K562 (cell line): ENCODE results near the gene IRF9. TPM values are rescaled to one million over a fixed set of nuclear protein-coding genes. Genes with fewer than 3 reads are reported as not detected.

Experiments
- ATAC-seq: fragments of 200-7000 bp; cut with Tn5 transposase; 3 replicates; pipeline ENCODE4 v1.9.1; 2020; ENCODE audit warnings: moderate library complexity
- BruUV-seq: library from RNA; stranded (reverse); fragments of 400-500 nt; replicated peaks from 2 replicates; lab custom pipeline; 2021; lab: Mats Ljungman, UMichigan
- CTCF ChIA-PET: fragments of 300-600 bp; formaldehyde crosslinking; extraction: SDS; loops from one replicate; lab custom pipeline; 2021; ENCODE audit warnings: low intra/inter-chr PET ratio; lab: Yijun Ruan, JAX
- POLR2A ChIA-PET: fragments of 300-600, 350-650 bp; sonication (Branson Sonifier 250); formaldehyde crosslinking; extraction: SDS; loops from one replicate; lab custom pipeline; 2021; ENCODE audit warnings: antibody characterized with exemption, inconsistent platforms; lab: Yijun Ruan, JAX
- DNase-seq, 4 experiments: peaks; one replicate each; pipeline versions ENCODE4 v3.0.0 to v3.0.0-alpha.2; 2011 to 2018; ENCODE audit warnings: low spot score in 3 of 4, mixed read lengths in 3 of 4; ENCODE audit errors: extremely low read depth in 1 of 4
- FAIRE-seq: peaks from 2 replicates; lab custom pipeline; 2011; peaks lifted over from hg19 to GRCh38; lab: Jason Lieb, UNC
- H2AFZ ChIP-seq: 2 replicates; pipeline ENCODE4 v1.6.0; 2011; ENCODE audit warnings: low read depth, low read length, control low read depth, inconsistent platforms
- H3K27ac ChIP-seq: fragments of 200-600 bp; 3 replicates; pipeline ENCODE4 v1.8.0; 2011; ENCODE audit warnings: low read depth, mild to moderate bottlenecking, control low read depth, inconsistent platforms, low read length, moderate library complexity, mixed read lengths; ENCODE audit errors: extremely low read depth
- H3K27me3 ChIP-seq, 2 experiments: fragments of 300-600 bp in 1 of 2; 2 replicates in 1 of 2; 3 replicates in 1 of 2; pipeline versions ENCODE4 v1.6.0 to v1.8.0; 2011; ENCODE audit warnings: inconsistent platforms in 2 of 2, low read length in 2 of 2, mild to moderate bottlenecking in 1 of 2, mixed read lengths in 1 of 2, moderate library complexity in 1 of 2; ENCODE audit not compliant: control insufficient read depth in 2 of 2, insufficient read depth in 2 of 2
- H3K36me3 ChIP-seq: fragments of 300-600 bp; 3 replicates; pipeline ENCODE4 v1.8.0; 2011; ENCODE audit warnings: mild to moderate bottlenecking, low read length, inconsistent platforms; ENCODE audit not compliant: control insufficient read depth, insufficient read depth
- H3K4me1 ChIP-seq, 2 experiments: fragments of 200-600 bp in 1 of 2; replicated peaks in 1 of 2; 2 replicates in 1 of 2; 3 replicates in 1 of 2; pipeline versions ENCODE4 v1.5.1 to v1.8.0; 2011; ENCODE audit warnings: inconsistent platforms in 2 of 2, low read length in 2 of 2, mild to moderate bottlenecking in 1 of 2, mixed read lengths in 1 of 2, moderate library complexity in 1 of 2; ENCODE audit not compliant: control insufficient read depth in 2 of 2, insufficient read depth in 2 of 2
- H3K4me2 ChIP-seq: 2 replicates; pipeline ENCODE4 v1.6.1; 2011; ENCODE audit warnings: low read length, control low read depth, inconsistent platforms, mixed read lengths; ENCODE audit not compliant: insufficient read depth
- H3K4me3 ChIP-seq: fragments of 200-600 bp; sonication (generic), shearing (Covaris generic); 2 replicates; pipeline ENCODE4 v1.5.1; 2016; ENCODE audit warnings: control low read depth, inconsistent platforms
- H3K79me2 ChIP-seq: fragments of 200-600 bp; 3 replicates; pipeline ENCODE4 v1.8.0; 2011; ENCODE audit warnings: low read length, inconsistent platforms; ENCODE audit not compliant: control insufficient read depth, insufficient read depth
- H3K9ac ChIP-seq, 2 experiments: 2 replicates each; pipeline versions ENCODE4 v1.6.0 to v1.6.1; 2011; ENCODE audit warnings: low read depth in 2 of 2, low read length in 2 of 2, control low read depth in 1 of 2, inconsistent platforms in 1 of 2, mild to moderate bottlenecking in 1 of 2, mixed read lengths in 1 of 2; ENCODE audit not compliant: insufficient read depth in 1 of 2
- H3K9me1 ChIP-seq: one replicate; pipeline ENCODE4 v1.6.0; 2011; ENCODE audit warnings: inconsistent platforms, mild to moderate bottlenecking, low read length, moderate library complexity; ENCODE audit not compliant: control insufficient read depth, insufficient read depth
- H3K9me3 ChIP-seq: replicated peaks from 2 replicates; pipeline ENCODE4 v1.5.1; 2011; ENCODE audit warnings: low read depth, low read length, inconsistent platforms; ENCODE audit not compliant: control insufficient read depth, insufficient read depth
- H4K20me1 ChIP-seq: replicated peaks from 2 replicates; pipeline ENCODE4 v1.6.1; 2011; ENCODE audit warnings: low read length, inconsistent platforms, mixed read lengths; ENCODE audit not compliant: control insufficient read depth, insufficient read depth
- HDAC2 ChIP-seq: fragments of 450-650 bp; IDR thresholded peaks from 2 replicates; pipeline ENCODE4 v1.6.1; 2016; ENCODE audit warnings: mild to moderate bottlenecking
- KAT2B ChIP-seq: IDR thresholded peaks from one replicate; pipeline ENCODE4 v1.6.1; 2012; ENCODE audit warnings: low read depth, mild to moderate bottlenecking, control low read depth, inconsistent platforms, low read length, moderate library complexity
- KLF1 ChIP-seq: fragments of 450-650 bp; IDR thresholded peaks from 2 replicates; pipeline ENCODE4 v1.6.1; 2016; ENCODE audit warnings: missing genetic modification characterization, missing compliant biosample characterization
- PBX2 ChIP-seq, 2 experiments: IDR thresholded peaks in 1 of 2; conservative IDR thresholded peaks in 1 of 2; 2 replicates each; pipeline ENCODE4 v1.6.1; 2016; ENCODE audit warnings: low read depth in 2 of 2, mild to moderate bottlenecking in 1 of 2, missing compliant biosample characterization in 1 of 2, missing genetic modification characterization in 1 of 2, moderate library complexity in 1 of 2
- SMARCC2 ChIP-seq: fragments of 450-650 bp; IDR thresholded peaks from 2 replicates; pipeline ENCODE4 v1.6.1; 2017; ENCODE audit warnings: antibody characterized with exemption, moderate library complexity, mild to moderate bottlenecking, low read depth
- ZFP91 ChIP-seq: sonication (generic); formaldehyde crosslinking; IDR thresholded peaks from 2 replicates; pipeline ENCODE4 v1.8.0; 2022; ENCODE audit warnings: mild to moderate bottlenecking, missing genetic modification reagents
- ZKSCAN1 ChIP-seq: fragments of 150-350 bp; IDR thresholded peaks from 2 replicates; pipeline ENCODE4 v1.6.1; 2016; ENCODE audit warnings: low read depth, low read length
- ZNF140 ChIP-seq: fragments of 250-450 bp; sonication (Bioruptor Pico); IDR thresholded peaks from 2 replicates; pipeline ENCODE4 v1.8.0; 2021; ENCODE audit warnings: moderate library complexity, mild to moderate bottlenecking, inconsistent platforms
- ZNF253 ChIP-seq: fragments of 250-450 bp; sonication (Bioruptor Pico); conservative IDR thresholded peaks from 2 replicates; pipeline ENCODE4 v1.6.1; 2021; ENCODE audit warnings: mild to moderate bottlenecking
- ZNF277 ChIP-seq: fragments of 250-450 bp; sonication (Bioruptor Pico); IDR thresholded peaks from 2 replicates; pipeline ENCODE4 v1.8.0; 2022; ENCODE audit warnings: inconsistent platforms, mild to moderate bottlenecking, moderate library complexity, borderline replicate concordance
- ZNF280A ChIP-seq: fragments of 450-650 bp; IDR thresholded peaks from 2 replicates; pipeline ENCODE4 v1.6.1; 2018; ENCODE audit warnings: mild to moderate bottlenecking, low read depth; ENCODE audit not compliant: partially characterized antibody
- ZNF57 ChIP-seq: fragments of 450-650 bp; formaldehyde crosslinking; IDR thresholded peaks from 2 replicates; pipeline ENCODE4 v1.4.0; 2020; ENCODE audit warnings: mild to moderate bottlenecking, moderate library complexity
- WGBS: fragments of 100-300 bp; shearing (Covaris generic); methylation state at CpG from one replicate; pipeline ENCODE4 v1.1.6; 2016; ENCODE audit warnings: low coverage, mixed read lengths; ENCODE audit not compliant: insufficient coverage; ENCODE audit errors: missing lambda C conversion rate; 5-methylcytosine and 5-hydroxymethylcytosine counted together
- in situ Hi-C: fragments of 300-500 bp; cut with MboI; formaldehyde crosslinking; loops from 4 replicates; pipeline ENCODE4 v1.15.0; 2018; ENCODE audit warnings: inconsistent platforms, mixed read lengths
- intact Hi-C: fragments of 100-400 bp; cut with micrococcal nuclease; formaldehyde crosslinking; loops from 2 replicates; pipeline ENCODE4 v1.14.2; 2022
- polyA plus RNA-seq, 8 experiments: library from polyadenylated mRNA; depleted of rRNA in 4 of 8; stranded (reverse) in 5 of 8; unstranded in 3 of 8; fragments of >200 nt; fragmentation: Nextera tagmentation in 2 of 8; fragmentation: Illumina TruSeq in 1 of 8; extraction: Ambion mirVana in 2 of 8; extraction: Trizol in 1 of 8; gene quantifications; 2 replicates each; pipeline versions ENCODE4 v1.2.1 to v1.2.3, GENCODE V29; 2011 to 2014; ENCODE audit warnings: inconsistent platforms in 1 of 8, missing spikeins in 1 of 8
- total RNA-seq, 7 experiments: library from RNA; depleted of rRNA in 6 of 7; stranded (reverse); fragments of >200 nt in 6 of 7; fragmentation: Illumina TruSeq in 2 of 7; extraction: Trizol in 2 of 7; gene quantifications; 2 replicates each; pipeline versions ENCODE4 v1.2.1 to v1.2.3, GENCODE V29; 2011 to 2021; ENCODE audit warnings: low replicate concordance in 1 of 7

IRF9 gene
- total and polyA plus RNA-seq, 9 of the 15 experiments (the other 6 are each of a cell fraction or from before 2014, with no cell fraction given), result 0.79 to 14.8 (median 6.1) TPM

- H3K27ac ChIP-seq, result peak within 1 kb of the TSS; percentile 95
- CTCF ChIA-PET, result interaction anchor here (0.6 kb wide), 1 partner anchor 313 kb away, joined by 3 read pairs; no protein-coding TSS in a partner anchor
- H3K4me2 ChIP-seq, result peak within 1 kb of the TSS; percentile 94
- peak; percentile 91 for ATAC-seq
- intact Hi-C loops (loop anchor here (2.0 kb wide), 2 partner anchors 20 to 32 kb away; partner anchors contain the start of genes PCK2, PSME2 and RNF31), in situ Hi-C loops (no loop called here)
- BruUV-seq, result no TSS peak
- H3K9me1 ChIP-seq, result no peaks in the 10 kb centered on the region
- H3K4me1 ChIP-seq, result peaks cover 10% of the 10 kb centered on the region in 2 experiments; a peak in 4 of 5 replicates
- peaks cover 36% of the 10 kb centered on the region; the same call in 2 of the 3 replicates for H3K36me3 ChIP-seq
- no peaks in the 10 kb centered on the region for H4K20me1 ChIP-seq
- H3K9ac ChIP-seq, result peak within 1 kb of the TSS; percentile 89 to 97
- POLR2A ChIA-PET, result interaction anchor here (0.6 to 5.0 kb wide), 24 partner anchors 7 to 1891 kb away, joined by 3 to 38 read pairs (median 4); partner anchors contain the start of genes CHMP4A, DHRS1, EMC9 and NOP9
- WGBS, result under 1% methylated on average over 52 of the region's 65 CpGs
- H3K27me3 ChIP-seq, result no peaks in the 10 kb centered on the region
- FAIRE-seq, result peak; percentile 100
- peaks cover 18% of the 10 kb centered on the region for H3K79me2 ChIP-seq
- H2AFZ ChIP-seq, result peak within 1 kb of the TSS; percentile 98
- peak within 1 kb of the TSS; percentile 51 for H3K4me3 ChIP-seq
- H3K9me3 ChIP-seq, result no peaks in the 10 kb centered on the region
- peak; percentile 88 to 97 (median 93) for DNase-seq
- TF ChIP-seq KAT2B (no peak), HDAC2 (peak; percentile 78; the same call in 1 of the 2 replicates), ZNF277 (CRISPR knock-in tag) (no peak), KLF1 (peak; percentile 65; the same call in 1 of the 2 replicates), ZFP91 (no peak), ZKSCAN1 (no peak), ZNF57 (CRISPR knock-in tag) (no peak), SMARCC2 (no peak), ZNF140 (no peak), ZNF280A (no peak), ZNF253 (CRISPR knock-in tag) (no peak), PBX2 (CRISPR knock-in tag; IDR thresholded peaks at IDR 0.05; ENCODE audit: low read depth) (peak; percentile 91), PBX2 (tag; conservative IDR thresholded peaks at IDR 0.05; ENCODE audit: low read depth) (peak; percentile 96)
Measured at GRCh38 chr14:24114532-24115421, 46.3 kb upstream of the IRF9 start, which contains the start of the genes DCAF11 and NRL. Gene DCAF11 (plus strand): TSS chr14:24114777. CDS start chr14:24115595, 818 bp downstream. Gene NRL (minus strand): TSS chr14:24114949. CDS start chr14:24082848, 32,101 bp downstream.
